Measurements from ENCODE around the gene SLC6A5. TPM values are rescaled to one million over a fixed set of nuclear protein-coding genes. Genes with fewer than 3 reads are reported as not detected.
"Not testable (repeated sequence)": the region's sequence is repeated elsewhere in the genome, so short reads cannot be mapped to it uniquely, and the experiment has no call there.

The SLC6A5 gene
- total RNA-seq, 4 donors from 2014 or later: not detected

DNA sequence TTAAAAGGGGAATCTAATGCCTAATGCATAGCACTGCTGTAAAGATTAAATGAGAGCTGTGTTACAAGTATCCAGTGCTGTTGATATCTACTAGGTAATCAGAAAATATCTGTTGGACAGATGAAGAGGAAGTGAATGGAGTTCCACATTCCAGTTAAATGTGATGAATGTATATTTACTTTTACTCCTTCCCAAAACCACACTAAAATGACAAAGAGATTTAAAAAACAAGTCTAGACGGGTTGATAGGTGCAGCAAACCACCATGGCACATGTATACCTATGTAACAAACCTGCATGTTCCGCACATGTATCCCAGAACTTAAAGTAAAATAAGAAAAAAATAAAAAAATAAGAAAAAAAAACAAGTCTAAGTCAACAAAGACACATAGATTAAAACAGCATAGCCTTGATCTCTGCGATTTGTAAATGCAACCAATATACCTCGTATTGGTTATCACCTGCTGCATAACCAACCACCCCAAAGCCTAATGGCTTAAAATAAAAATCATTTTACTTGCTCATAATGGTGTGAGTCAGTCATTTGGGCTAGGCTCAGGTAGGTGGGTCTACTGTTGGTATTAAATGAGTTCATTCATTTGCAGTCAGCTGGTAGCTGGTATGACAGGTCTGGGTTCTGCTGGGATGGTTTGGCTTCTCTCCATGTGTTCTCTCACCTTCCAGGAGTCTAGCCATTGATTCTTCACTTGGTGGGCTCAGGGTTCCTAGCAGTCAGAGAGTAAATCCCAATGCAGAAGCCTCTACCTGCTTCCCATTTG is 39.7 kb upstream of the SLC6A5 start:
- no peaks in the 10 kb centered on the region for H3K36me3 ChIP-seq

DNA sequence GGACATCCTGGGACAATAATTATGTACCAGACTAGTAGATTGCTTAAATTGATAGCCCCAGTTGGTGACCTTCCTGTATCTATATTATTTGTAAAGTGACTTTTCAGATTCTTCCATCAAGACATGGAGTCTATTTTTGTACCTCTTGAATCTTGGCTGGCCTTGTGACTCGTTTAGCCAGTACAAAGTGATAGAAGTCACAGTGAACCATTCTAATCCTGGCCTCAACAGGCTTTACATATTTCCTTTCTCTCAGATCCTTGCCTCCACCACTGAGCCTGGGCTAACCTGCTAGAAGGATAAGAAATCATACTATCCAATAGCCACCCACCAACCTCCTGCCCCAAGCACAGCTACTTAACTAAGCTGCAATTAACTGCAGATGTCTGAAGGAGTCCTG is 37.5 kb upstream of the SLC6A5 start:
- no peaks in the 10 kb centered on the region for H3K9me3 ChIP-seq
- DNase-seq: no peak
- H3K27me3 ChIP-seq: peaks cover 0 to 49% (median 0%) of the 10 kb centered on the region in 4 donors
- no peaks in the 10 kb centered on the region for H3K36me3 ChIP-seq
- WGBS, 2 donors: 33% methylated on average over 1 of the region's 1 CpG
- intact Hi-C loops (cut with DNase I): no loop called here
- no peak overlapping the region for H3K4me3 ChIP-seq
- H3K27ac ChIP-seq: no peak overlapping the region
- peaks cover 0 to 7% (median 0%) of the 10 kb centered on the region in 3 donors for H3K4me1 ChIP-seq
- TF ChIP-seq, protein P1, sequence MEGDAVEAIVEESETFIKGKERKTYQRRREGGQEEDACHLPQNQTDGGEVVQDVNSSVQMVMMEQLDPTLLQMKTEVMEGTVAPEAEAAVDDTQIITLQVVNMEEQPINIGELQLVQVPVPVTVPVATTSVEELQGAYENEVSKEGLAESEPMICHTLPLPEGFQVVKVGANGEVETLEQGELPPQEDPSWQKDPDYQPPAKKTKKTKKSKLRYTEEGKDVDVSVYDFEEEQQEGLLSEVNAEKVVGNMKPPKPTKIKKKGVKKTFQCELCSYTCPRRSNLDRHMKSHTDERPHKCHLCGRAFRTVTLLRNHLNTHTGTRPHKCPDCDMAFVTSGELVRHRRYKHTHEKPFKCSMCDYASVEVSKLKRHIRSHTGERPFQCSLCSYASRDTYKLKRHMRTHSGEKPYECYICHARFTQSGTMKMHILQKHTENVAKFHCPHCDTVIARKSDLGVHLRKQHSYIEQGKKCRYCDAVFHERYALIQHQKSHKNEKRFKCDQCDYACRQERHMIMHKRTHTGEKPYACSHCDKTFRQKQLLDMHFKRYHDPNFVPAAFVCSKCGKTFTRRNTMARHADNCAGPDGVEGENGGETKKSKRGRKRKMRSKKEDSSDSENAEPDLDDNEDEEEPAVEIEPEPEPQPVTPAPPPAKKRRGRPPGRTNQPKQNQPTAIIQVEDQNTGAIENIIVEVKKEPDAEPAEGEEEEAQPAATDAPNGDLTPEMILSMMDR (IDR thresholded peaks at IDR 0.05): no peak
- no peak for TF ChIP-seq POLR2A (IDR thresholded peaks at IDR 0.05)

More for the DNA sequence above, 39.7 kb upstream of the SLC6A5 start:
- peaks cover 0 to 56% (median 0%) of the 10 kb centered on the region in 4 donors for H3K27me3 ChIP-seq
- H3K9me3 ChIP-seq: peaks cover 0 to 9% (median 0%) of the 10 kb centered on the region in 3 donors
- no peak for DNase-seq
- H3K4me1 ChIP-seq: no peaks in the 10 kb centered on the region
- TF ChIP-seq, protein P1 (IDR thresholded peaks at IDR 0.05): no peak
- TF ChIP-seq POLR2A (IDR thresholded peaks at IDR 0.05): no peak
- no peak overlapping the region for H3K4me3 ChIP-seq
- H3K27ac ChIP-seq: no peak overlapping the region
- intact Hi-C loops (cut with DNase I): no loop called here
- 57 to 62% methylated on average over 4 of the region's 4 CpGs for WGBS, 2 donors

DNA sequence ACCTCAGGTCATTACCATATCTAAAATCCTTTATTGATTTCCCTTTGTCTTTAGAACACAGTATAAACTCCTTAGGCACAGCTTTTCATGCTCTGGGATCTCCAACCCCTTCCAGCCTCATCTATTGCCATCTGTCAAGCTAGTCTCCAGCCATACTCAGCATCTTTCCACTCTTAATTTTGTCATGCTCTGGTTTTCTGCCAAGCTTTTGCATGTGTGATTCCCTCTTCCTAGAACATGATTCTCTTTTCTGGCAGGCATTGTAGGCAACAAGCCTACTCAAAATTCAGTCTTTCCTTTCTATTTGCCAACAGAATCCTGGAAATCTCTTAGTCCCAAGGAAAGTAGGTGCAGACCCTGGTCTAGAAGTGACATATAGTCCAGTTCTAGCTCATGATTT is 35.5 kb upstream of the SLC6A5 start:
- TF ChIP-seq, protein P1 (IDR thresholded peaks at IDR 0.05): no peak
- TF ChIP-seq POLR2A (IDR thresholded peaks at IDR 0.05): no peak
- Histone ChIP-seq H3K27ac (no peak overlapping the region), H3K4me3 (no peak overlapping the region), H3K27me3 (peaks cover 0 to 46% (median 0%) of the 10 kb centered on the region in 4 donors), H3K9me3 (no peaks in the 10 kb centered on the region), H3K36me3 (no peaks in the 10 kb centered on the region), H3K4me1 (peaks cover 0 to 7% (median 0%) of the 10 kb centered on the region in 3 donors)
- no peak for DNase-seq
- intact Hi-C loops (cut with DNase I): no loop called here

DNA sequence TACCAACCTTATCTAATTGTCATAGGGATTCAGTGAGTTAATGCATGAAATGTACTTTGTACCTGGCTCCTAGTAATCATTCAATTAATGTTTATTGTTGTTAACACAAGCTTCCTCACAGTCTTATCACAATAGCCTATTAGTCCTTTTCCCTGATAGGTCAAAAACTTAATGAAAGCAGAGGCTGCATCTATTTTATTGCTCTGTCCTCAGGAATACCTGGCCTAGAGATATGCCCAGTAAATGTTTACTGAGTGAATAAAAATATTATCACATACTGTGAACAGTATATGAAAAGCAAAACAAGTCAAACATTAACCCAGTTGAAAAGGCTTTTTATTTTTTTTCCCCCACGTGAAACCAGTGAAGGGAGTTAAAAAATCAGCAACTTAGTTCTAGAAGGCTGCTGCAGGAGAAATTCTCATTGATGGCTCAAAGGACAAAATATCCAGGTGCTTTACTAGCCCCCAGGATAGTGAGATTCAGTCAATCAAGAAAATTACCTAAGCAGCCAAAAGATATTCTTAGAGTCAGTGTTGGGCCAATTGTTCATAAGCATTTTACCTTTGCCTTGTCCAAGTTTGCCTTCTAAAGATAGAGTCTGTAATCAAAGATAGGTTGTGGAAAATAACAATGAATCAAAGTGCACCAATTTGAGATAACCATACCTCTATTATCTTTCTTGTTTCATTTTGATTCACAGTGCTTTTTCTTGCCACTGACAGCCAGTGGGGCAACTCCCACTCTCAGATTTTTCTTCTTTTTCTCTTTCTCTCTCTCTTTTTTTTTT is 34.4 kb upstream of the SLC6A5 start:
- no peak overlapping the region for H3K4me3 ChIP-seq
- WGBS, 2 donors: 38 to 43% methylated on average over 1 of the region's 1 CpG
- intact Hi-C loops (cut with DNase I): no loop called here
- H3K36me3 ChIP-seq: no peaks in the 10 kb centered on the region
- peaks cover 0 to 43% (median 0%) of the 10 kb centered on the region in 4 donors for H3K27me3 ChIP-seq
- H3K4me1 ChIP-seq: peaks cover 0 to 7% (median 0%) of the 10 kb centered on the region in 3 donors
- no peak overlapping the region for H3K27ac ChIP-seq
- H3K9me3 ChIP-seq: no peaks in the 10 kb centered on the region
- no peak for TF ChIP-seq POLR2A (IDR thresholded peaks at IDR 0.05)
- TF ChIP-seq, protein P1 (IDR thresholded peaks at IDR 0.05): no peak
- no peak for DNase-seq

DNA sequence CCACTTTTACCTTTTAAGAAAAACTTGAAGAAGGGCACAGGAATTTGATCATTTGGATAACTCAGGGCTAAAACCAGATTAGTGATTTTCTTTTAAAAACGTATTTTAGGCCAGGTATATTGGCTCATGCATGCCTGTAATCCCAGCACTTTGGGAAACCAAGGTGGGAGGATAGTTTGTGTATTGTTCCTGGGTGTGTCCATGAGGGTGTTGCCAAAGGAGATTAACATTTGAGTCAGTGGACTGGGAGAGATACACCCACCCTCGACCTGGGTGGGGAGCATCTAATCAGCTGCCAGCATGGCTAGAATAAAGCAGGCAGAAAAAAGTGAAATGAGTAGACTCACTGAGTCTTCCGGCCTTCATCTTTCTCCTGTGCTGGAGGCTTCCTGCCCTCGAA is 33.3 kb upstream of the SLC6A5 start:
- intact Hi-C loops (cut with DNase I); H3K27ac ChIP-seq; H3K4me3 ChIP-seq; DNase-seq; H3K9me3 ChIP-seq; H3K36me3 ChIP-seq; H3K4me1 ChIP-seq: not testable (repeated sequence)
- peaks cover 0 to 36% (median 0%) of the 10 kb centered on the region in 4 donors for H3K27me3 ChIP-seq
- WGBS, 2 donors: 30 to 31% methylated on average over 4 of the region's 4 CpGs
